NB4 (cell line): Measurements from ENCODE around the gene IL17RB.

Experiments
- POLR2A ChIP-seq: IDR thresholded peaks from 2 replicates; pipeline ENCODE4 v1.6.1; 2011; ENCODE audit warnings: mild to moderate bottlenecking; ENCODE audit not compliant: insufficient read length; ENCODE audit errors: extremely low read depth
- TF ChIP-seq, protein P1 (sequence below): IDR thresholded peaks from one replicate; pipeline ENCODE4 v1.5.1; 2012; ENCODE audit warnings: low read depth, low read length

- TF ChIP-seq, protein P1, sequence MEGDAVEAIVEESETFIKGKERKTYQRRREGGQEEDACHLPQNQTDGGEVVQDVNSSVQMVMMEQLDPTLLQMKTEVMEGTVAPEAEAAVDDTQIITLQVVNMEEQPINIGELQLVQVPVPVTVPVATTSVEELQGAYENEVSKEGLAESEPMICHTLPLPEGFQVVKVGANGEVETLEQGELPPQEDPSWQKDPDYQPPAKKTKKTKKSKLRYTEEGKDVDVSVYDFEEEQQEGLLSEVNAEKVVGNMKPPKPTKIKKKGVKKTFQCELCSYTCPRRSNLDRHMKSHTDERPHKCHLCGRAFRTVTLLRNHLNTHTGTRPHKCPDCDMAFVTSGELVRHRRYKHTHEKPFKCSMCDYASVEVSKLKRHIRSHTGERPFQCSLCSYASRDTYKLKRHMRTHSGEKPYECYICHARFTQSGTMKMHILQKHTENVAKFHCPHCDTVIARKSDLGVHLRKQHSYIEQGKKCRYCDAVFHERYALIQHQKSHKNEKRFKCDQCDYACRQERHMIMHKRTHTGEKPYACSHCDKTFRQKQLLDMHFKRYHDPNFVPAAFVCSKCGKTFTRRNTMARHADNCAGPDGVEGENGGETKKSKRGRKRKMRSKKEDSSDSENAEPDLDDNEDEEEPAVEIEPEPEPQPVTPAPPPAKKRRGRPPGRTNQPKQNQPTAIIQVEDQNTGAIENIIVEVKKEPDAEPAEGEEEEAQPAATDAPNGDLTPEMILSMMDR, result no peak
- TF ChIP-seq POLR2A, result no peak
Observed at GRCh38 chr3:53824795-53825194, 21.6 kb upstream of the IL17RB start.
